Inflammatory macrophage treated with lipopolysaccharide for 4 hours (primary cell): ENCODE data around the gene DCAKD.
A peak's percentile ranks its signal among the peaks of the same experiment; 100 is the strongest.
"Not testable (repeated sequence)": the region's sequence is repeated elsewhere in the genome, so short reads cannot be mapped to it uniquely, and the experiment has no call there.

Source experiments
- DNase-seq: peaks from one replicate; pipeline ENCODE4 v3.0.0-alpha.2; 2020

The DCAKD gene

GRCh38 chr17:45063198-45063597 is 11.8 kb upstream of the DCAKD start:
- peak; percentile 80 for DNase-seq

- no peak for DNase-seq
Observed at GRCh38 chr17:45061606-45062205, 10.3 kb upstream of the DCAKD start.

- peak; percentile 100 for DNase-seq
Observed at GRCh38 chr17:45060797-45061605, 9.6 kb upstream of the DCAKD start, which contains the start of gene NMT1. NMT1 (plus strand) TSS chr17:45061317; CDS start chr17:45061330, 13 bp downstream.

GRCh38 chr17:45060382-45060796 is 9.0 kb upstream of the DCAKD start:
- no peak for DNase-seq

GRCh38 chr17:45052052-45052772 is 780 bp upstream of the DCAKD start:
- DNase-seq, result peak; percentile 52

- DNase-seq, result not testable (repeated sequence)
Observed at GRCh38 chr17:45051720-45052051, 254 bp upstream of the DCAKD start.

- DNase-seq, result peak; percentile 17
Observed at GRCh38 chr17:45050481-45051059, 862 bp downstream of the DCAKD start.

GRCh38 chr17:45048795-45049563 is 2.5 kb downstream of the DCAKD start:
- no peak for DNase-seq

- no peak for DNase-seq
Observed at GRCh38 chr17:45046537-45047125, 4.8 kb downstream of the DCAKD start.

- no peak for DNase-seq
Observed at GRCh38 chr17:45043813-45044540, 7.5 kb downstream of the DCAKD start.

GRCh38 chr17:45042346-45043120 is 8.9 kb downstream of the DCAKD start:
- no peak for DNase-seq

GRCh38 chr17:45040459-45040858 is 11.0 kb downstream of the DCAKD start:
- DNase-seq, result no peak

- DNase-seq, result no peak
Observed at GRCh38 chr17:45038728-45039634, 12.5 kb downstream of the DCAKD start.

- DNase-seq, result no peak
Observed at GRCh38 chr17:45036691-45037090, 14.7 kb downstream of the DCAKD start.

GRCh38 chr17:45035848-45036247 is 15.6 kb downstream of the DCAKD start:
- DNase-seq, result no peak

- no peak for DNase-seq
Observed at GRCh38 chr17:45034599-45034998, 16.8 kb downstream of the DCAKD start.

GRCh38 chr17:45032174-45032541 is 19.3 kb downstream of the DCAKD start:
- no peak for DNase-seq

GRCh38 chr17:45031231-45032173 is 19.9 kb downstream of the DCAKD start:
- DNase-seq, result no peak
